WI38 (cell line): ENCODE data around the gene CPZ.

ENCODE experiments used
- H3K4me3 ChIP-seq: 2 replicates; pipeline ENCODE4 v1.5.1; 2011; ENCODE audit warnings: low read depth, mild to moderate bottlenecking, control low read depth, low read length
- CTCF ChIP-seq: IDR thresholded peaks from 2 replicates; pipeline ENCODE4 v1.5.1; 2012; ENCODE audit warnings: low read depth, mild to moderate bottlenecking, control low read depth, low read length

The CPZ gene

DNA sequence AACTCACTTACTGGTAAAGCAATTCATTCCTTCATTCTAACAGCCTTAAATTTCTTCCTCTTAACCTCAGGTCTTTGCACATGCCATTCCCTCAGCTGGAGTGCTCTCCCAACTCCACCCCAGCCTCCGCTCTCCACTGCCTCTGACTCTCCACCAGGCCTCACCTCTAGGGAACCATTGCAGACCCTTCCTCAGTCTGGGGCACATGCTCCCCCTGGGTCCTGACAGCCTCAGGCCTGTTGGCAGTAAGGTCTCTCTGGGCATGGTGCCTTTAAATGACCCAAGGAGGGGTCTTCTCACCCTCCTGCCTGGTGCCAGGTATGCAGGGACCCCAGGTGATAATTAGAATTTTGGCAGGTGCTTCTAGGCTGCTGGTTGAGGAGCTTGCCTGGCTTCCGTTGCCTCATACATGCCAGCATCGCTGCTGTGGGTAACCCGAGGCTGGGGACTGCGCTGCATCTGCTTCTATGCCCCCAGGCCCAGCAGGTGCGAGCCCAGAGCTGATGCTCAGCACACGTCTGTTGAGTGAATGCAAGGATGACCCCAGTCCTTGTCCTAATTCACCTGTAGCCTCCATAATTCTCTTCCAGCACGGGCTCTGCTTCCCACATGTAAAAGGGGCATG is 39.9 kb upstream of the CPZ start:
- TF ChIP-seq CTCF = no peak
- no peak overlapping the region for H3K4me3 ChIP-seq

DNA sequence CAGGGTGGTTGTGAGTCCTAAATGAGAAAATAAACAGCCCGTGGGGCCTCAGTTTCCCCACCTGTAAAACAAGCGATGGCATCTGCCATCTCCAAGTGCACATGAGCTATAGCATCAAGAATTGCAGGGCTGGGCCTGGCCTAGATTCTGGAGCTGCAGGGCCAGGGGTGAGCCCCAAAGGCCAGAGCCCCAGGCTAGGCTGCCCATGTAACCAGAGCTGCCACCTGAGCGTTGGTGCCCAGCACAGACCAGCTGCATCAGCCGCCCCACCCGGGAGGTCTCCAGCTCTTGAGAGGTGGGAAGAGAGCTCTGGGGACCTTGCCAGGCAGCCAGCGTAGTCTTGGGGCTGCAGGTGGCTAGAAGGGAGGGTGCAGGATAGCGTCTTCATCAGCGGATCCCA is 39.3 kb upstream of the CPZ start:
- no peak overlapping the region for H3K4me3 ChIP-seq
- TF ChIP-seq CTCF = no peak

- TF ChIP-seq CTCF = no peak
- no peak overlapping the region for H3K4me3 ChIP-seq
Observed at GRCh38 chr4:8553991-8554405, 38.6 kb upstream of the CPZ start.

GRCh38 chr4:8554555-8555100 is 37.9 kb upstream of the CPZ start:
- no peak overlapping the region for H3K4me3 ChIP-seq
- TF ChIP-seq CTCF = no peak

DNA sequence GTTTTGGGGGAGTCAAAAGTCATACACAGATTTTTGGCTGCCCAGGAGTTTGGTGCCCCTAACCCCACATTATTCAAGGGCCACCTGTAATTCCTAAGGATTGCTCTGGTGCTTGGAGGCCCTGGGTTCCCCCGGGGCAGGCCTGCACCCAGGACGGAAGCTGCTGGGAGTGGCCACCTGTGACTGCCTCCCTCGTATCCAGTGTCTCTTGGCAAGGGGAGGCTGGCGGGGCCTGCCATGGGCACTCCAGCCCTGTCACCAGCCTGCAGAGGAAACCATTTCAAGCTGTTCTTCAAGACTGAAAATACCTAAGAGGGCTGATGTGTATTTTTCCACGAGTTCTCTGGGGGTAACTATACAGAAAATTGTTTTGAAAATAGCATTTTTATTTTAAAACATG is 36.8 kb upstream of the CPZ start:
- no peak for TF ChIP-seq CTCF
- no peak overlapping the region for H3K4me3 ChIP-seq

DNA sequence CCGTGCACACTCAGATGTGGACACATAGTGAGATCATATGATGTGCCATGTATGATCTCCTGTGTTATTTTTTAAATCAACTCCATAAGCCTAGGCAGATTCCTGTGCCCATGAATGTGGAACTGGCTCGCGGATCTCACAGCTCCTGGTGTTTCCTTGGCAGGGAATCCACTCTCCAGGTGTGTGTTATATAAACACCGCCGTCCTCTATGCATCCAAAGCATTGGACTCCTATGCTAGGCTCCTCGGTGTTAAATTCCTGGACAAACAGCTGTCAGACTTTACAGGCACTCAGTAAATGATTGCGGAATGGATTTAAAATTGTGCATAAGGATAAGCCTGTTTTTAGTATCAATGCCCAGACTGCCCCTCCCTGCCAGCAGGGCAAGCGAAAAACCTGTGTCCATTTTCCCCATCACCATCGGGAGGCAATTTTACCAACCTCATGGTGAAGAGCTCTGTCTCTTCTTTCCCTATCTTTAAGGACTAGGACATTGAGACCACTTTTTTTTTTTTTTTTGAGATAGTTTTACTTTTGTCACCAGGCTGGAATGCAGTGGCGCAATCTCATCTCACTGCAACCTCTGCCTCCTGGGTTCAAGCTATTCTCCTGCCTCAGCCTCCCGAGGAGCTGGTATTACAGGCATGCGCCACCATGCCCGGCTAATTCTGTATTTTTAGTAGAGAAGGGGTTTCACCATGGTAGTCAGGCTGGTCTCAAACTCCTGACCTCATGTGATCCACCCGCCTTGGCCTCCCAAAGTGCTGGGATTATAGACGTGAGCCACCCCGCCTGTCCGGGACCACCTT is 36.0 kb upstream of the CPZ start:
- no peak for TF ChIP-seq CTCF
- no peak overlapping the region for H3K4me3 ChIP-seq
